HG03342 (cell line): ENCODE data around the gene FKBP5.
"Not testable (repeated sequence)": the region's sequence is repeated elsewhere in the genome, so short reads cannot be mapped to it uniquely, and the experiment has no call there.

Source experiments
- ATAC-seq: cut with Tn5 transposase; IDR thresholded peaks from one replicate; pipeline ENCODE4 v1.9.1; 2021; ENCODE audit warnings: mild to moderate bottlenecking, moderate library complexity; ENCODE audit not compliant: unreplicated experiment

FKBP5 gene

GRCh38 chr6:35688605-35689322 lies at the start of gene FKBP5:
Gene FKBP5 (minus strand): TSS chr6:35688915. CDS start chr6:35642824, 46,091 bp downstream.
- peak; percentile 84 for ATAC-seq

GRCh38 chr6:35737413-35738211 lies 48.9 kb upstream of the FKBP5 start:
- no peak for ATAC-seq

GRCh38 chr6:35736982-35737412 lies 48.3 kb upstream of the FKBP5 start, which contains the start of gene ARMC12:
Gene ARMC12 (plus strand): TSS chr6:35737032. CDS start chr6:35737109, 77 bp downstream.
- no peak for ATAC-seq

GRCh38 chr6:35736253-35736894 lies 47.7 kb upstream of the FKBP5 start:
- no peak for ATAC-seq

- no peak for ATAC-seq
These were observed 46.7 kb upstream of the FKBP5 start for GRCh38 chr6:35735452-35735851.

- ATAC-seq, result not testable (repeated sequence)
These were observed 45.6 kb upstream of the FKBP5 start for GRCh38 chr6:35734319-35734718.

- ATAC-seq, result no peak
These were observed 44.9 kb upstream of the FKBP5 start for GRCh38 chr6:35733633-35734032.

GRCh38 chr6:35731736-35732532 lies 43.2 kb upstream of the FKBP5 start:
- peak; percentile 41 for ATAC-seq

GRCh38 chr6:35731414-35731735 lies 42.7 kb upstream of the FKBP5 start:
- peak; percentile 45 for ATAC-seq

GRCh38 chr6:35730745-35731413 lies 42.2 kb upstream of the FKBP5 start:
- no peak for ATAC-seq

- ATAC-seq, result no peak
These were observed 41.0 kb upstream of the FKBP5 start for GRCh38 chr6:35729722-35730121.

- no peak for ATAC-seq
These were observed 40.3 kb upstream of the FKBP5 start for GRCh38 chr6:35728683-35729678.

DNA sequence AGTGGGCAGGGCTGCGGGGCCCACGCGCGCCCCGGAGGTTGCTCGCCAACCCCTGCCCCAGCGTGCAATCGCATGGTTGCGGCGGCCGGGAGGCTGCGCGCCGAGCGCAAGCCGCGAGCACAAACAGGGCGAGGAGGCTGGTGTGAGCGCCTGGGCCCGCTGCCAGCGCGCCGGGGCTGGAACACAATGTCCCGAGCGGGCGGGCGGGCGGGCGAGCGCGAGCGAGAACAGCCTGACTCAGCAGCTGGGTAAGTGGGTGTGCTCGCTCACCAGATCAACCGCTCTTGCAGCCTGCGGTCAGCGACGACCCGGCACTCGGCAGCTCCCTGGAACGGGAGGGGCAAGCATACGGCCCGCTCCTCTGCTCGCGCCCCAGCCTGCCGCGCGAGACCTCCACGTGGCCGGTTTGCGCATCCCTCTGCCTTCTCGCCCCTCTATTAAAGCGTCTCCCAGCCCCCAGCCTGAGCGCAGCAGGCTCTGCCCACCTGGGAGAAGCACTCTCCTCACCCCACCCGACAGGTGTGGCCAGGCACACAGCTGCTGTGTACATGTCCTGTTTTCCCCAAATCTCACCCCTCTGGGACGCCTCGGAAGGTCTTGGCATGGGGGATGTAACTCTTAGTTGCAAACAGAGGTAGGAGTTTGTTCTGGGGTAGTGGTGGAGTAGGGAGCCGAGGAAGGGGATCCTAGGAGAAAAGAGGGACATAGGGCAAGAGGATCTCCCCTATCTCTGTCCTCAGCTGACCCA lies 39.4 kb upstream of the FKBP5 start:
- ATAC-seq, result peak; percentile 41

DNA sequence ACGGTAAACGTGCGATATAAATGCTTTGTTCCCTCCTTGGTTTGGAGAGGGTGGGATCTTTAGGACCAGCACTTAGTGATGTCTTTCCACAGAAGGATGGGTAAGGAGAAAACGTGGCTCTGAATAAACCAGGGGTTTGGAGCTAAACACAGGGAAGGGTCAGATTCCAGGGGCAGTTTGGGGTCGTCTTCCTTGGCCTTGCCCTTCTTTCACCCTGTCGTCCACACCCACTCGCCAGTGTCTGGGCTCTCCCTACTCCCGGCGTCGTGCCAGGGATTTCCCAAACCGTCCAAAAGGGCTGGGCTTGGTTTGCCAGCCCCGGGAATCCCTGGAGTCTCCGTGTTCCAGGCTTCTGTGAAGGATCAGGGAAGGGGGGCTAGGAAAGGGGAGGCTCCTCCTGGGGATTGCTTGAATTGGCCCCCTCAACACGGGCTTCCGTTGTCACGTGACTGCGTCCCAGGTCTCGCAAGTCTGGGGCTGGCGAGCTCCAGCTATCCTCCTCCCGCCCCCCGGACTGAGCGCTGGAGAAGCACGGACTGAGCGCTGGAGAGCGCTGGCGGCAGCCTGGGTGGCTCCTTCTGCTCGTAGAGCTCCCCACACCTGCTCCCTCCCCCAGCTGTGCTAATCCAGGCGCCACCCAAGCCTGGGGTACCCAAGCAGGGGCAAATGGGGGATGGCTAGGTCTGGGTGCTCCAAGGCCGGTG lies 38.7 kb upstream of the FKBP5 start:
- peak; percentile 9 for ATAC-seq

DNA sequence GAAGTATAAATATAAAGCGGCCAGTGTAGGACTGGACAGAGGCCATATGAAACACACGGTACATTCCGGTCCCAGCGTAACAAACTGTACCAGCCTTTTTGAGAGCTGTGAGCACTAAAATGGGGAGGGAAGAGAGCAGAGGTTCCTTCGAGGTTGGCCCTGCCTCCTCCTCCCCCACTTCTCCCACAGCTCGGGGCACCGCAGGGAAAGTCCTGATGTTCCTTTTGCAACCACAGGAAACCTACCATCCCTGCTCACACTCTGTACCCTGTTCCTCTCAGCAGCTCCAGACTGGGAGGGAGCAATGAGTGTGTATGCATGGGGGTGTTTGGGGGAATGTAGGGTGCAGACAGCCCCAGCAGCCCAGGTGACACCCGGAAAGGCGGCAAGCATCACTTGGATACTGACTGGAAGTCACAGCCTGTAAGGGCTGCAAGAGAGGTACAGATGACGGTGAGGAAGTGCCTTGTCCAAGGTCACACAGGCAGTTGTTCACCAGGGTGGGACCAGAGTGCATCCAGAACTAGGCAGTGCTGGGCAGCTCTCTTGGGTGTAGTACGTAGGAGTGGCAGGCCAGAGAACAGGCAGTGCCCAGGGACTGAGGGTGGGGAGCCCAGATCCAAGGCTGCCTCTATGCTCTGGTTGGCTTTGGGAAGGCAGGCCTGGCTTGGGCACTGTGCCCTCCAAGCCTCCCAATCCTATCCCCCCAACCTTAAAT lies 37.2 kb upstream of the FKBP5 start:
- ATAC-seq, result no peak

DNA sequence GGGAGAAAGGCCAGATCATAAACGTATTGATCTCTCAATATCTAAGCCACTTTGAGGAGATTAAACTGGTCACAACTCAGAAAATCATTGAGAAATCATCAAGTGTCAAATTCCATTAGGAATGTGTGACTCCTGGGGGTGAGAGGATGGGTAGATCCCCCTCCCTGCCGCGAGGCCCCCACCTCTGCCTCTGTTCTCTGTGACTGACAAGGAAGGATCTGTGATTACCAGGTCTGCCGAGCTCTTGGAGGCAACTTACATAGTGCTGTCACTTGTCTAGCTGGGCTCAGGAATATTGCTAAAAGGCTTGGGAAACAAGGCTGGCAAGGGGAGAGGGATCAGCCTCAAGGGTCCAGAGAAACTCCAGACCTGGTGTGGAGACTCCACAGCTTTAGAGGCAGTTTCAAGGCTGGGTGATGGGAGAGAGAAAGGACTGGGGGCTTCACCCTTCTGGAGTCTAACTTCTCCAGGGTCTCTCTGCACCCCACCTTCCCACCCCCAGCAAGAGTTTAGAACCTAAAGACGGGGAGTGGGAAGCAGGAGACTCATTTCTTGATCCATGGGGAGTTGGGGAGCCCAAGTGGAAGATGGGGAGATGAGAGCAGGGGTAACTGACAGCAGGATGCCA lies 36.5 kb upstream of the FKBP5 start:
- ATAC-seq, result no peak

- no peak for ATAC-seq
These were observed 35.8 kb upstream of the FKBP5 start for GRCh38 chr6:35724471-35724870.
